H1 (cell line): ENCODE measurements around the gene SRMS. TPM values are rescaled to one million over a fixed set of nuclear protein-coding genes. Genes with fewer than 3 reads are reported as not detected.

Source experiments
- CTCF ChIA-PET: fragments of 300-600 bp; sonication (Branson Sonifier 250); formaldehyde crosslinking; loops from one replicate; lab custom pipeline; 2021; ENCODE audit not compliant: partially characterized antibody; lab: Charles Lee
- POLR2A ChIA-PET: fragments of 300-600 bp; sonication (Branson Sonifier 250); formaldehyde crosslinking; loops from one replicate; lab custom pipeline; 2021; ENCODE audit warnings: inconsistent platforms; ENCODE audit not compliant: partially characterized antibody; lab: Charles Lee
- DNase-seq, 2 experiments: peaks; one replicate each; pipeline versions ENCODE4 v3.0.0 to v3.0.0-alpha.2; 2010 to 2022; ENCODE audit warnings: low spot score in 2 of 2, low read depth in 1 of 2, mixed read lengths in 1 of 2
- FAIRE-seq: peaks from 2 replicates; lab custom pipeline; 2011; peaks lifted over from hg19 to GRCh38; lab: Jason Lieb, UNC
- H2AFZ ChIP-seq: 2 replicates; pipeline ENCODE4 v1.8.1; 2012; ENCODE audit warnings: low read length, inconsistent platforms
- H2AK5ac ChIP-seq: 2 replicates; pipeline ENCODE4 v1.6.1; 2013; ENCODE audit warnings: low read depth, low read length
- H2BK120ac ChIP-seq: replicated peaks from 2 replicates; pipeline ENCODE3; 2013; ENCODE audit warnings: low read depth, low read length, inconsistent platforms
- H2BK12ac ChIP-seq: 2 replicates; pipeline ENCODE4 v1.6.1; 2013; ENCODE audit warnings: low read depth, low read length
- H2BK15ac ChIP-seq: 2 replicates; pipeline ENCODE4 v1.6.1; 2013; ENCODE audit warnings: low read length
- H2BK20ac ChIP-seq: 2 replicates; pipeline ENCODE4 v1.6.1; 2013; ENCODE audit warnings: low read length
- H2BK5ac ChIP-seq: 2 replicates; pipeline ENCODE4 v1.6.1; 2013; ENCODE audit warnings: low read depth, low read length
- H3K14ac ChIP-seq: 2 replicates; pipeline ENCODE4 v1.6.1; 2013; ENCODE audit warnings: inconsistent platforms; ENCODE audit not compliant: insufficient read length
- H3K18ac ChIP-seq: 2 replicates; pipeline ENCODE4 v1.6.1; 2013; ENCODE audit warnings: low read length; ENCODE audit errors: extremely low read depth
- H3K23ac ChIP-seq: 2 replicates; pipeline ENCODE4 v1.6.1; 2013; ENCODE audit warnings: inconsistent platforms; ENCODE audit not compliant: insufficient read length
- H3K23me2 ChIP-seq: 2 replicates; pipeline ENCODE4 v1.6.1; 2013; ENCODE audit warnings: low read depth, low read length
- H3K27ac ChIP-seq: 2 replicates; pipeline ENCODE4 v1.6.1; 2011; ENCODE audit warnings: low read depth, low read length, inconsistent platforms
- H3K27me3 ChIP-seq, 4 experiments: replicated peaks in 1 of 4; 1 replicate in 1 of 4; 2 replicates in 3 of 4; pipeline versions ENCODE4 v1.6.1 to v1.8.1; 2011 to 2013; ENCODE audit warnings: low read length in 3 of 4, mild to moderate bottlenecking in 3 of 4, inconsistent platforms in 2 of 4, mixed read lengths in 2 of 4, moderate library complexity in 1 of 4; ENCODE audit not compliant: control insufficient read depth in 3 of 4, insufficient read depth in 3 of 4; ENCODE audit errors: extremely low read depth in 1 of 4
- H3K36me3 ChIP-seq, 4 experiments: 2 replicates each; pipeline versions ENCODE4 v1.6.1 to v1.8.1; 2011 to 2013; ENCODE audit warnings: mild to moderate bottlenecking in 4 of 4, low read length in 3 of 4, moderate library complexity in 2 of 4, control low read depth in 1 of 4, inconsistent platforms in 1 of 4; ENCODE audit not compliant: insufficient read depth in 4 of 4, control insufficient read depth in 2 of 4
- H3K4ac ChIP-seq: replicated peaks from 2 replicates; pipeline ENCODE3; 2013; ENCODE audit warnings: low read length, low read depth, mixed read lengths, inconsistent platforms; ENCODE audit not compliant: insufficient read length
- H3K4me1 ChIP-seq, 4 experiments: replicated peaks in 1 of 4; 1 replicate in 1 of 4; 2 replicates in 3 of 4; pipeline versions ENCODE4 v1.6.1 to v1.8.1; 2011 to 2013; ENCODE audit warnings: low read length in 3 of 4, inconsistent platforms in 2 of 4, mixed read lengths in 1 of 4; ENCODE audit not compliant: insufficient read depth in 4 of 4, control insufficient read depth in 3 of 4
- H3K4me2 ChIP-seq, 2 experiments: 2 replicates each; pipeline versions ENCODE4 v1.6.1 to v1.8.1; 2011 to 2013; ENCODE audit warnings: low read depth in 2 of 2, low read length in 2 of 2, control low read depth in 1 of 2, inconsistent platforms in 1 of 2, mild to moderate bottlenecking in 1 of 2; ENCODE audit not compliant: insufficient read depth in 1 of 2
- H3K4me3 ChIP-seq, 4 experiments: fragments of 200-600, 300-600 bp in 1 of 4; sonication (generic), shearing (Covaris generic), sonication (Bioruptor Twin) in 1 of 4; 2 replicates each; pipeline versions ENCODE4 v1.5.1 to v1.8.1; 2011 to 2016; ENCODE audit warnings: low read length in 4 of 4, low read depth in 3 of 4, control low read depth in 2 of 4, inconsistent platforms in 2 of 4, mild to moderate bottlenecking in 2 of 4, mixed read lengths in 1 of 4, moderate library complexity in 1 of 4; ENCODE audit not compliant: insufficient read depth in 2 of 4; ENCODE audit errors: extremely low read depth in 1 of 4
- H3K56ac ChIP-seq: replicated peaks from 2 replicates; pipeline ENCODE3; 2013; ENCODE audit warnings: low read depth, mild to moderate bottlenecking, mixed read lengths, low read length, inconsistent platforms; ENCODE audit not compliant: insufficient read length
- H3K79me1 ChIP-seq: 2 replicates; pipeline ENCODE4 v1.6.1; 2013; ENCODE audit warnings: low read depth, low read length, control low read depth
- H3K79me2 ChIP-seq, 2 experiments: 2 replicates each; pipeline versions ENCODE4 v1.6.1 to v1.8.1; 2012 to 2013; ENCODE audit warnings: low read length in 2 of 2, mild to moderate bottlenecking in 2 of 2, inconsistent platforms in 1 of 2; ENCODE audit not compliant: insufficient read depth in 2 of 2, control insufficient read depth in 1 of 2
- H3K9ac ChIP-seq, 4 experiments: replicated peaks in 1 of 4; 1 replicate in 1 of 4; 2 replicates in 3 of 4; pipeline versions ENCODE4 v1.6.1 to v1.8.1; 2011 to 2013; ENCODE audit warnings: low read depth in 3 of 4, low read length in 3 of 4, control low read depth in 2 of 4, mild to moderate bottlenecking in 2 of 4, moderate library complexity in 2 of 4, inconsistent platforms in 1 of 4; ENCODE audit errors: extremely low read depth in 1 of 4
- H3K9me3 ChIP-seq, 2 experiments: 2 replicates each; pipeline versions ENCODE4 v1.6.1 to v1.8.1; 2012 to 2013; ENCODE audit warnings: mild to moderate bottlenecking in 2 of 2, moderate library complexity in 2 of 2, control low read depth in 1 of 2, inconsistent platforms in 1 of 2, low read depth in 1 of 2, low read length in 1 of 2, mixed read lengths in 1 of 2; ENCODE audit not compliant: insufficient read depth in 2 of 2
- H4K20me1 ChIP-seq, 2 experiments: replicated peaks in 1 of 2; 2 replicates each; pipeline versions ENCODE3 to v1.8.1; 2011 to 2013; ENCODE audit warnings: inconsistent platforms in 2 of 2, low read length in 2 of 2, mild to moderate bottlenecking in 1 of 2; ENCODE audit not compliant: insufficient read depth in 2 of 2, control insufficient read depth in 1 of 2
- H4K5ac ChIP-seq: 2 replicates; pipeline ENCODE4 v1.6.1; 2013; ENCODE audit warnings: low read length, low read depth, mixed read lengths, inconsistent platforms; ENCODE audit not compliant: insufficient read length
- H4K8ac ChIP-seq: 2 replicates; pipeline ENCODE4 v1.8.0; 2013; ENCODE audit warnings: mild to moderate bottlenecking, moderate library complexity, low read length, inconsistent platforms; ENCODE audit not compliant: insufficient read depth; ENCODE audit errors: extremely low read depth
- H4K91ac ChIP-seq: replicated peaks from 2 replicates; pipeline ENCODE3; 2013; ENCODE audit warnings: low read length, mixed read lengths, inconsistent platforms; ENCODE audit not compliant: insufficient read length
- CBX5 ChIP-seq: fragments of 300-800, 300-1000 bp; sonication (generic); IDR thresholded peaks from 2 replicates; pipeline ENCODE4 v1.7.1; 2016; ENCODE audit warnings: antibody characterized with exemption, low read length, low read depth
- CHD1 ChIP-seq: IDR thresholded peaks from 2 replicates; pipeline ENCODE4 v1.6.1; 2012; ENCODE audit warnings: low read depth, low read length, improper control_type of control experiment
- CHD2 ChIP-seq: IDR thresholded peaks from 2 replicates; pipeline ENCODE4 v1.6.1; 2012; ENCODE audit warnings: low read length, improper control_type of control experiment
- RNF2 ChIP-seq: fragments of 200-900, 300-1000 bp; sonication (generic); IDR thresholded peaks from 2 replicates; pipeline ENCODE4 v1.7.1; 2016; ENCODE audit warnings: borderline replicate concordance, low read depth, mild to moderate bottlenecking, antibody characterized with exemption, low read length; ENCODE audit not compliant: poor library complexity, severe bottlenecking; ENCODE audit errors: missing control alignments
- SAP30 ChIP-seq: fragments of 300-600 bp; sonication (generic); IDR thresholded peaks from 2 replicates; pipeline ENCODE4 v1.7.1; 2012; ENCODE audit warnings: low read length, moderate library complexity, mild to moderate bottlenecking, inconsistent platforms; ENCODE audit not compliant: insufficient read depth, insufficient replicate concordance
- TCF12 ChIP-seq: IDR thresholded peaks from 2 replicates; pipeline ENCODE4 v1.6.1; 2011; ENCODE audit warnings: low read depth, mild to moderate bottlenecking, low read length
- ZNF274 ChIP-seq: IDR thresholded peaks from 2 replicates; pipeline ENCODE4 v1.7.0; 2012; ENCODE audit warnings: low read length, borderline replicate concordance; ENCODE audit errors: extremely low read depth
- WGBS, 2 experiments: shearing (Covaris generic) in 1 of 2; methylation state at CpG; one replicate each; pipeline versions ENCODE4 v1.1.6 to v1.1.7; 2013 to 2015; ENCODE audit warnings: low lambda C conversion rate in 2 of 2, mixed read lengths in 2 of 2, inconsistent platforms in 1 of 2, low coverage in 1 of 2, missing lambda C conversion rate in 1 of 2; ENCODE audit not compliant: insufficient replicate concordance in 2 of 2, insufficient coverage in 1 of 2, insufficient read length in 1 of 2; ENCODE audit errors: extremely low coverage in 1 of 2, missing lambda C conversion rate in 1 of 2; 5-methylcytosine and 5-hydroxymethylcytosine counted together
- polyA plus RNA-seq, 7 experiments: library from polyadenylated mRNA; depleted of rRNA in 3 of 7; stranded (reverse) in 5 of 7; unstranded in 2 of 7; fragments of >200 nt in 5 of 7; fragments of 200-250 nt in 2 of 7; gene quantifications; 1 replicate in 5 of 7; 2 replicates in 1 of 7; 4 replicates in 1 of 7; pipeline versions ENCODE4 v1.2.1 to v1.2.3, GENCODE V29; 2011 to 2013; ENCODE audit warnings: missing spikeins in 2 of 7, mixed read lengths in 2 of 7
- total RNA-seq: library from RNA; stranded (reverse); fragmentation: NEBNext Ultra II Directional; extraction: Animal tissue kit (Norgen Biotek cat#: 25700); gene quantifications from 2 replicates; pipeline ENCODE4 v1.2.1, GENCODE V29; 2021

The SRMS gene
- total and polyA plus RNA-seq, 2 of the 8 experiments (the other 6 are each of a cell fraction or from before 2014, with no cell fraction given): 0.39 to 0.76 TPM

DNA sequence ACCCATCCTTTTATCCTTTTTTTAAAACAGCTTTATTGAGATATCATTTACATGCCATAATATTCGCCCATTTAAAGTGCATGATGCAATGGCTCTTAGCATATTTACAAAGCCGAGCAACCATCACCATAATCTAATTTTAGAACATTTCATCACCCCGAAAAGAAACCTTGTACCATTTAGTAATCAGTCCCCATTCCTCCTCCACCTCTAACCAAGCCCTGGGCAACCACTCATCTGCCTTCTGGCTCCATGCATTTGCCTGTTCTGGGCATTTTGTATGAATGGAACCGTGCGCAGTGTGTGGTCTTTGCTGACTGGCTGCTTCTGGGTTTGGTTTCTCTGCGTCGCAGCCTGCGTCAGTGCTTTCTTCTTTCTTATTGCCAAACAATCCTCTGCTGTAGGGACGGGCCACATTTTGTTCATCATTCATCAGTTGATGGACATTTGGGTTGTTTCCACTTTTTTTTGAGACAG lies 38.4 kb downstream of the SRMS start:
- Histone ChIP-seq H4K91ac (no peak overlapping the region), H3K14ac (no peak overlapping the region), H3K23ac (no peak overlapping the region), H3K9me3 (peaks cover 0 to 6% of the 10 kb centered on the region in 2 experiments; a peak in 2 of 4 replicates), H2AFZ (no peak overlapping the region), H3K27me3 (no peaks in the 10 kb centered on the region; a peak in 1 of 7 replicates), H4K8ac (no peak overlapping the region), H3K36me3 (no peaks in the 10 kb centered on the region), H3K56ac (no peak overlapping the region), H3K23me2 (no peaks in the 10 kb centered on the region), H3K79me2 (no peaks in the 10 kb centered on the region), H3K4me1 (no peaks in the 10 kb centered on the region), H4K20me1 (no peaks in the 10 kb centered on the region), H2BK12ac (no peak overlapping the region), H4K5ac (no peak overlapping the region), H2BK120ac (no peak overlapping the region), H3K9ac (no peak overlapping the region), H2AK5ac (no peak overlapping the region), H3K18ac (no peak overlapping the region), H3K79me1 (no peaks in the 10 kb centered on the region), H2BK15ac (no peak overlapping the region), H3K4ac (no peak overlapping the region), H2BK20ac (no peak overlapping the region), H3K4me2 (no peak overlapping the region), H3K4me3 (no peak overlapping the region), H2BK5ac (no peak overlapping the region), H3K27ac (no peak overlapping the region)
- FAIRE-seq (no peak), DNase-seq (no peak)
- no peak for TF ChIP-seq CHD1
- TF ChIP-seq ZNF274: no peak
- TF ChIP-seq TCF12: no peak
- no peak for TF ChIP-seq SAP30
- no peak for TF ChIP-seq RNF2
- TF ChIP-seq CHD2: no peak
- TF ChIP-seq CBX5: no peak
- ChIA-PET POLR2A (interaction anchor here (1.4 kb wide), 1 partner anchor 13 kb away, joined by 7 read pairs; no protein-coding TSS in a partner anchor), CTCF (interaction anchor here (0.6 to 1.2 kb wide), 3 partner anchors 8 to 308 kb away, joined by 3 to 4 read pairs (median 3); no protein-coding TSS in a partner anchor)
- 91% methylated on average over 9 of the region's 9 CpGs; no CpG with 5 or more reads in 1 of the 2 experiments for WGBS, 2 experiments
